Renal cortical epithelial cell (primary cell): ENCODE data around the gene TGFBR1. TPM values are rescaled to one million over a fixed set of nuclear protein-coding genes. Genes with fewer than 3 reads are reported as not detected.

Source experiments
- DNase-seq: peaks from one replicate; pipeline ENCODE4 v3.0.0-alpha.2; 2011; ENCODE audit warnings: low read depth
- total RNA-seq: library from RNA; depleted of rRNA; stranded (reverse); fragments of >200 nt; gene quantifications from 2 replicates; pipeline ENCODE4 v1.2.3, GENCODE V29; 2014

Gene TGFBR1
- total RNA-seq, 1 donor from 2014 or later: 317 TPM

DNA sequence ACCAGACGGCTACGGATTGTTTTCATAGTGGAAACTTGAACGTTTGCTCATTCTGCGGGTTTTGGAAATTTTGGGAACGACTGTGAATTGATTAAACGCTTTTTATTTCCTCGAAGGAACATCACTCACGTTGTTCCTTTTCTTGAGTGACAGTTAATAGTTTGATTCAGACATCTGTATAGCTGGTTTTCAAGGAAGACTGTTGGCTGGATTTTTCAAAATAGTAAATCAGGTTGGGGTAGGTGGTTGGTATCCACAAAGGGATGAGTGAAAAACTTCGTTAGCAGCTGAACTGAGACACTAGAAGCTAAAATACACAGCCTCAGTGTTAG lies 1.1 kb downstream of the TGFBR1 start:
- DNase-seq: no peak

DNA sequence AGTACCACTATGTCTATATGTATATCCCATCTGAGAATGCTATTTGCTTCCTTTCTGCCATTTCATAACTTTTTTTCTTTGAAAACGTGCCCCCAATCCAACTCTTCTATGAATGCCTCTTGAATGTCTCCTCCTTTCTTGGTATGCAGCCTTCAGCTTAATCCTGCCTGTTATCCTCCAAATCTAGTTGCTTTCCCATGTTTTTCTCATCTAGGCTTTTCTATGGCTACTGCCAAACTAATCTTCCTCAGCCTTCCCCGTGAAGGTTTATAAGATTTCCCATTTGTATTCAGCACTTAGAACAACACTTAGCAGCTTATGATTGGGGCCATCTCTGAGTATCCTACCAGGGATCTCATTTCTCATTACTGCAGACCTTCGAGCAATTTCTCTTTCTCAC lies 2.5 kb downstream of the TGFBR1 start:
- DNase-seq: no peak

GRCh38 chr9:99108131-99108530 lies 3.2 kb downstream of the TGFBR1 start:
- DNase-seq: no peak

DNA sequence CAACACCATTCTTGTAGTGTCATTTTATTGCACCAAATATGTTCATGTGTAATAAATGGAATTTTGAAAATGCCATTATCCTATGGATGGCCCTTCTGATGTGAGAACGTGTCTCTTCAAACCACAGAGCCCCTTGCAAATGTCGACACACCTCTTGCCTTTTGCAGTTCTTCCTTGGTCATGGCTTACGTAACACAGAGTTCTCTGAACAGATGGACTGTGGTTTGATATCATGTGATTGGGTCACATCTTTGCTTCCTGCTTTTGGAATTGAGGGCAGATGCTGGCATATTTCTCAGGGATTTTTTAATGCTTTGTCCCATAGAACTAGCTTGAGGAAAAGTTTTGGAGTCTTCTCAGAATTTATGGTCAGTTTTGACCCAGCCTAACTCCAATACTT lies 4.6 kb downstream of the TGFBR1 start:
- DNase-seq: peak; percentile 68

DNA sequence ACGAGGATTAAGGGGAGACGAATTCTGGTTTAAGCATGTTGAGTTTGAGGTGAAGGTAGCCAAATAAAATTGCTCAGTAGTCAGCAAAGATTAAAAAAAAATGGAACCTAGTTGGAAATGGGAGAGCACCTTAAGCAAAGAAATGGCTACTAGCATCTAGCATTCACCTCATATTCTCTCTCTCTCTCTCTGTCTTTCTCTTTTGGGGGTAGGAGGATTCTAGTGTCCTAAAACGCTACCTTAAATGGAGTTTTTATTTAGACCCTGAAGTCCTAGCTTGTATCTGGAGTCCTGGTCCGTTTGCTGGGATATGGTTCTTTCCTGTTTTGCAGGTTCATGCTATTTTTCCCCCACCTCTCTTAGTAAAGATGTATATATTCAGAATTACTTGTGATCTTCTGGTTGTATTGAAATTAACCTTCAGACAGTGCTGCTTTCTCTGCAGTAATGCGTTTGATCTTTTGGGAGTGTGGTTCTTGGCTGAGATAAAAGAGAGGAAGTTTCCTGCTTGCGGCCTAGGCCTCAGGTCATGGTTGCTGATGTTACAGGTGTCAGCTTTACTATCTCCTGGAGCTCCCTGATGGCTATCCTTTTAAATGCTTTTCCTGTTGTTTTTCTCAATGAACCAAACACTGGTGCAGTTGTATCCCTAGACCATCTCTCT lies 8.0 kb downstream of the TGFBR1 start:
- DNase-seq: no peak

DNA sequence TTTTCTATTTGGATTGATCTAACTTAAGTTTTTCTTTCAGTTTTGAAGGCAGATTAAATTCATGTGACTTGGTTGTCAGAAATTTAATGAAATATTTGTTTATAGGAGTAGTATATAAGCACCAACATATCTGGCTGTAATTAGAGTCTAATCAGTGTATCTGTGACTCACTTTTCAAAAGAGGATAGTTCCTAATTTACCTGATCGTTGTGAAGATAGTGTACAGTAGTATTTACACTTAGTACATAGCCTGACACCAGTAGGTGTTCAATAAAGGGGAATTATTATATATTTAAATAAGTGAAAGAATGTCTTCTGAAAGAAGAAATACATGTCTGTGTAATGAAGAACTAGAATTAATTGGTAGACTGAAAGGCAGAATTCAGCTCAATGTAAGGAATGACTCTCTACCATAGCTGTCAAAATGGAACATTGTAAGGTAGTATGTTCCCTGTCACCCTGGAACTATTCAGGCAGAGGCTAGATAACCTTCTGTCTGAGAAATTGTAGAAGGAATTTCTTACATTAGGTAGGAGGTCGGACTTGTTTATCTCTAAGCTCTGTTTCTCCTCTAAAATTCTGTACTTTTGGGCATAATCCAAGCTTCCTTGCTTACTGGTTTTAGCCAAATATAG lies 8.6 kb downstream of the TGFBR1 start:
- no peak for DNase-seq

- DNase-seq: no peak
These were observed 9.1 kb downstream of the TGFBR1 start for GRCh38 chr9:99114049-99114440.

DNA sequence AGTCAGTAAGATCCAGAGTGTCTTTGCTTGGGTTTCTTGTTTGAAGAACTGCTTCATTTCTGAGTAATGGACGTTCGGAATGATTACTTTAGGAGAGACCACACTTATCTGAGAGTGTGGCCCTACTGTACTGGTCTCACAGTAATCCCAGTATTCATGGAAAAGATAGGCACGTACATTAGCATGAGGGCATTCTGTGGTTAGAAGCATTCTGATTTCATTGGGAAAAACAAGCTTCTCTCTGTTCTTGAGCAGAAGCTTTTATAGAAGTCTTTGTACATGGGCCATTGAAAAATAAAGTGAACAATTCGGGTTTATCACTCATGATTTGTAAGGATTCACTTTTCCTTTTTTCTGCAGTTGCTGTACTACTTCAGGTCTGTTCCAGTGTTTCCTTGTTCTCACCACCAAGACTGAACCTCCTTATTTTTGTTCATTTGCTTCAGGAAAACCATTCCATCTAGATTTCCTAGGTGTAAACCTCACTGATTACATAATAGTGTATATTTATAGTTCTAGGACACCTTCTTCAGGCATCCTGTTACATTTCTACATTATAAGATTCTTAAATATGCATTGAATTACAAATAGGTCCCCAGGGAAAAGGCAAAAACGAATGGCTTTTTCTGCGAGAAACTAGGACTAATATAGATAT lies 10.1 kb downstream of the TGFBR1 start:
- DNase-seq: no peak

GRCh38 chr9:99116003-99116411 lies 11.1 kb downstream of the TGFBR1 start:
- no peak for DNase-seq

GRCh38 chr9:99118782-99119466 lies 14.0 kb downstream of the TGFBR1 start:
- DNase-seq: no peak

DNA sequence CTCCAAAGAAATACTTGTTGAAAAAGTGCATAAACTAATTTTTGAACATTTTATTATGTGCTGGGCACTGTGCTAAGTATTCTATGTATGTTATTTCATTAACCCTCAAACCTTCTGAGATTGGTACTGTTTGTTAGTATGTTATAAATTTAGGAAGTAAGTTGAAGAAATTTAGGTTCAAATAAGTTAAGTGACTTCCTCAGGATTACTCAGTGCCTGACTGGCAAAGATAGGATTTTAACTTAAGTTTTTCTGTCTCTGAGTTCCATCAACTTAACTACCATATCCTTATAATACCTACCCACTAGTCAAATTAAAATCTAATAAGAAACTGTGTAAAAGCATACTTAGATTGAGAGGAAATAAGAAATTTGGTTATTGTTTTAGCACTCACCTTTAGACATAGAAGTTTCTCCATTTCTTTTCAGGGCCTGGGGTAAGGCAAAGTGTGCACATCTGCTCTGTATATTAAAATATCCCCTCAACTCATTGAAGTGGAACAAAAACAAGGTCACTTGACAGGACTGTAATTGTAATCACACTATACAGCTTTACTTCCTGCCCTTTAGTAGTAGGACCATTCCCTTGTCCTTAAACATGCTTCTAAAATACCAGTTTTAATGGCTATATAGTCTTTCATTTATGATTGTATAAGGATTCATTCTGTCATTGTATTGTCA lies 15.2 kb downstream of the TGFBR1 start:
- no peak for DNase-seq

DNA sequence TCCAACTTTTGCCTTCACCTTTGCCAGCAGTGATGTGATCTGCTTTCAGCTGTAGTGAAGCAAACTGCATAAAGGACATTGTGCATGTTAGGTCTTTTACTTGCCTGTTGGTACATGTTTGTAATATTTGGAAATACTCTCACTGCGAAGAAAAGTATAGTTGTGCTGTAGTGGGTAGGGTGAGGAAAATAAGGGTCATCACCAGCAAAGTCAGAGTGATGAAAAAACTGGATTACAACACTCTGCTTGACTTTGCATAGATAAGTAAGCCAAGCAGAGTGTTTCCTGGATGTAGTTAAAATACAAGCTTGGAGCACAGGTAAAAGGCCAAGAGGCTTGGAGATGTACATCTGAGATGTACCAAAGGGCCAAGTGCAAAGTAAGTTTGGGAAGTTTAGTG lies 16.7 kb downstream of the TGFBR1 start:
- no peak for DNase-seq

DNA sequence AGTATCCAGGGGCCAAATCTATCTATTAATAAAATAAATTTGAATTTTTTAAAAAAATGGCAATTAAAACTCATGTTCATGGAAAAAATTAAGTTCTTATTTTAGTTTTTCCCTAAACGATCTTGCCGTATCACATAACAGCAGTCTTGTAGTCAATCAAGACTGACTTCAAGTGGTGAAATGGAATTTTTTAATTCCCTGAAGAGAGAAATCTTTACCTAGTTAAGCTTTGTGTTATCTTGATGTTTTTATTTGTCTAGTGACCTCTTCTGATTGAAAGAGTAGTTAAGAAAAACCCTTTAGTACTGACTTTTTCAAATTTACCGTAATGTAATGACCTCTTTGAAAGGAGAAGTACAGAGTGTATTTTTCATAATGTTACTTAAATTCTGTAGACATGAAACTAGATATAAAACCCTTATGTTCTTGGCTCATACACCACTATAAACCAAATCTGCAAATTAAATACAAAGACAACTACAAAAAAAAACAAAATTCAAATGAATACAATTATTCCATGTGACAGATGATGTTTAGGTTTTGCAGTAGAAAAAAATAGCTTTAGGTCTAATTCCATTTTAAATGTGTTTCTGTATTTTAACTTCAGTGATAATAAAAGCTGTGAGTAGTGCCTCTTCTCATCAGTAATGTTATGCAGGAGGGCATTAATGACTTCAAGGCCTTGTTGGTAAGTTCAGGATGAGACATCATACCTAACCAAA lies 19.8 kb downstream of the TGFBR1 start:
- no peak for DNase-seq

DNA sequence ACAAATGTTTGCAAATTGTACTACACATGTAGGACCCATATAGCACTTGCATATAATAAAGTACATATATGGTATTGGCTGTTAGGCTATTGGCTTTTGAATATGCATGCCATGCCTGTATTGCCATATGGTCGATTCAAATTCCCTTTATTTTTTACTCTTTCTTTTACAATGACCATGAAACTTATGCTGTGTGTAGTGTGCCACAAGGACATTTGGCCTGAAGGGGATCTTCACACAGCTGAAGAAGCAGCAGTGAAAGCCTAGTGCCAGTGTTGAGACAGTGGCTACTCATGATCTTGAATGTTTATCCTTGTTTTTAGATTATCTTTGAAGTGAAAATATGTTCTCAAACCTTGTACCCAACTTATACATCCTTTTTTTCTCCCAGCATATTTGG lies 20.5 kb downstream of the TGFBR1 start:
- DNase-seq: no peak

DNA sequence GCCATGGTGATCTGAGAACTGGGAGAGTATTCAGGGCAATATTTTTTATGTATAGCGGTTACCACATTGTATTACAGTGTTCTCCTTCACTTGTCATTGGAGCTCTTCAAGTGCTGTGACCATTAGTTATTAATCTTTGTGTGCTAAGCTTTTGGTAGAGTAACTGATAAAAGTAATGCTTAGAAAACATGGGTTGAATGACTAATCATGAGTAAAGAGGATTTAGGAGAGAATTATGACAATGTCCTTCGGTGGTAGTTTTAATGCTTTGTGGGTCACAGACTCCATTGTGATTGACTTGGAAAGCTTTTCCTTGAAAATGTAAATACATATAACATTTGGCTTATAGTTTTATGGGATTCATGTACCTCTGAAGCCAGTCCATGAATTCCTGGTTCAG lies 21.4 kb downstream of the TGFBR1 start:
- DNase-seq: no peak

DNA sequence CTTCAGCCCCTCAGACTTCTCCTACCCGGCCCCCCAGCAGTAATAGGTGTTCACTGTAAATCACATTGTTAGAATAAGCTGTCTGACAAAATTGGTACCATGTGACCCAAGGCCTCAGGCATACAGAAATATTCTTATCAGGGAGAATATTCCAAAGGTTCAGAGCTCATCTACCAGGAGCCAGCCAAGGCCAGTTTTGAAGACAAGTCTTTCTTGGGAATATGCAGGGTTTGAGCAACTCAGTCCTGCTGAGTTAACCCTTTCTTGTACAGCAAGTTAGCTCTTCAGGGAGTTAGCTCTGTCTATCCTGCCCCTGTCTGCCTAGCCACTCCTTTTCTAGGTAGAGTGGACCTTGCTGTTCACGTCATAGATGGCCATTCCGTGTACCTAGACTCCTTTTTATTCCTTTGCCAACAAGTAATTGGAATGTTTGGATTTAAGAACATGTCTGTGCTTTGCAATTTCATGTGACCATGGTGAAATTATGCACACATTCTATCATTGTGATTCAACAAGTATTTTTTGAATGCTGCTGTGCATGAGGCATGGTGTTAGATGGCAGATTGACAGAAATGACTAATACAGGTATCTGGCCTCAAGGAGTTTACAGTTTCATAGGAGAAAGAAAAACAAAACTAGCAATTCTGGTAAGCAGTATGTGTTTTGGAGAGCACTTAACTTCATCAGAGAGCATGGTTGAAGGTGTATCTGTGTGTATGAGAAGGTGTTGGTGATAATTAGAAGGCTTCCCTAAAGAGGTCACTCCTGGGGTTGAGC lies 22.6 kb downstream of the TGFBR1 start:
- DNase-seq: peak; percentile 69

GRCh38 chr9:99128133-99128406 lies 23.2 kb downstream of the TGFBR1 start:
- DNase-seq: no peak

- DNase-seq: no peak
These were observed 24.2 kb downstream of the TGFBR1 start for GRCh38 chr9:99129091-99129490.

DNA sequence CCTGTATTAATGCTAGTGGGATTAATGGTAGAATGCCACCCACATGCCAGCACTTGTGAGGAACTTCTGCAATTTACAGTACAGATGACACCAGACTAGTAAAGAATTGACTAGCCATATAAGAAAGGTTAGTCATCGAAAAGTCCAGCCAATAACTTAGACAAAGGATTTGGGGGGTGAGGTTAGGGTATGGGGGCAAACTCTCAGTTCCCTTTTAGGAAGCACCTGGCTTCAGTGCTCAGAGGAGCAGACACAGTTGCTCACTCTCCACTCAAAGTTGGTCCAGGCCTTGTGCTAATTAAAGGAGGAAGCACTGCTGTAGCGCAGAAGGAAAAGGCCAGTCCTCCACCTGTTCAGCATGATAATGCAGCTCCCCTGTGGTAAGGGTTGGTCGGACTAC lies 25.2 kb downstream of the TGFBR1 start:
- no peak for DNase-seq

DNA sequence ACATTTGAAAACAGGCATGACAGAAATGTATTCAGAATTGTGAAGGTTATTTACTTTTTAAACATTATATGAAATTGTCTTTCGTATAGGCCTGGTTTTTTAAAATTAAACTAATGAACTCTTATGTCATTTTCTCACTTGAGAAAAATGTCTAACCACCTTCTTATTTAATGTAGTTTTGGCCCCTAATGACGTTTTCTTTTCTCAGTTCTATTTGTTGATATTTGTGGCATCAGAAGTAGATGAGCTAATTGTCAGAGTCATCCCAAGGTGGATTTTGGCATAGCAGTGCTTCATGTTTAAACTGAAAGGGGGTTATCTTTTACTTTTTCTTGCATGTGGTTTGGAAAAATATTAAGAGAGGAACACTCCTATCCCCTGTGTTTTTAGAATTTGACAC lies 28.2 kb downstream of the TGFBR1 start:
- no peak for DNase-seq

DNA sequence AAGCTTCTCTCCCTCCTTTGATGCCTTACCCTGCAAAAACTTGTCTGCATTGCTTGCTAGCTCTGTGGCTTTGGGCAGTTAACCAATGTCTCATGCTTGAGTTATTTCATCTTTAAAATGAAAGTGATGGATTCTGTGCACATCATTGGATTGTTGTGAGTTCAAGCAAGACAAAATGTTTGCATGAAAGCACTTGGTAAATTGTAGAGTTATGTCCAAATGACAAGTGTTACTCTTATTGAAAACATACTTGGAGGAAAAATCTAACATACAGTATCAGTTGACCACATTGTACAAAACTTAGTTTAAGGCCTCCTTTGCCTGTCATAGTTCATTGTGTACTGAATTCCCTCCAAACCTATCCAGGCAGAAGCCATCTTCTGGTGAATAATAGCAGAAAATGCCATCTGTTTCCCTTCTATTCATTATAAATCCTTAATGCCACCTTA lies 30.0 kb downstream of the TGFBR1 start:
- peak; percentile 61 for DNase-seq
